Measurements from ENCODE around the gene DPYSL5. TPM values are rescaled to one million over a fixed set of nuclear protein-coding genes. Genes with fewer than 3 reads are reported as not detected.

The DPYSL5 gene
- total and polyA plus RNA-seq, 2 donors from 2014 or later, result not detected

DNA sequence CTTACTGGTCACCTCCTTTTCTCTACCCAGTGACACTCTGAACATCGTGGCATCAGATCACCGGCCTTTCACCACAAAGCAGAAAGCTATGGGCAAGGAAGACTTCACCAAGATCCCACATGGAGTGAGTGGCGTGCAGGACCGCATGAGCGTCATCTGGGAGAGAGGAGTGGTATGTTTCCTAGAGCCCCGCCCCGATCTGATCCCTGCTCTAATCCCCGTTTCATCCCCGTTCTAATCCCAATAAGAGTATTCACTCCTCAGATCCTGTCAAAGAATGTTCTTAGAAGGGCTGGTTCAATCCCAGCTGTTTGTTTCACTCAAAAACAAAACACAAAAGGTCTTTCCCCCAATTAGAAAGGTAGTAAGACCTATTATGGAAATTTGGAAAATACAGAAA lies 92.1 kb downstream of the DPYSL5 start:
- intact Hi-C loops (cut with DNase I), result loop anchor here (10.0 kb wide), 2 partner anchors 95 to 335 kb away; partner anchors contain the start of genes DNAJC5G and DPYSL5
- Histone ChIP-seq H3K4me3 (ENCODE audit: low read length in 3 of 3) (no peak overlapping the region), H3K27ac (ENCODE audit: low read depth in 2 of 2, low read length in 2 of 2) (no peak overlapping the region), H3K9ac (ENCODE audit: low read length in 3 of 3) (no peak overlapping the region), H3K9me3 (ENCODE audit: control insufficient read depth in 2 of 3, insufficient read depth in 1 of 3, low read length in 3 of 3) (no peaks in the 10 kb centered on the region), H3K4me1 (ENCODE audit: control insufficient read depth in 2 of 3, insufficient read depth in 2 of 3, low read depth in 1 of 3, low read length in 3 of 3) (no peaks in the 10 kb centered on the region), H3K36me3 (ENCODE audit: control insufficient read depth in 2 of 3, insufficient read depth in 3 of 3, low read length in 3 of 3) (no peaks in the 10 kb centered on the region), H3K27me3 (ENCODE audit: control insufficient read depth, insufficient read depth, low read length) (no peaks in the 10 kb centered on the region)
- TF ChIP-seq, protein P1, sequence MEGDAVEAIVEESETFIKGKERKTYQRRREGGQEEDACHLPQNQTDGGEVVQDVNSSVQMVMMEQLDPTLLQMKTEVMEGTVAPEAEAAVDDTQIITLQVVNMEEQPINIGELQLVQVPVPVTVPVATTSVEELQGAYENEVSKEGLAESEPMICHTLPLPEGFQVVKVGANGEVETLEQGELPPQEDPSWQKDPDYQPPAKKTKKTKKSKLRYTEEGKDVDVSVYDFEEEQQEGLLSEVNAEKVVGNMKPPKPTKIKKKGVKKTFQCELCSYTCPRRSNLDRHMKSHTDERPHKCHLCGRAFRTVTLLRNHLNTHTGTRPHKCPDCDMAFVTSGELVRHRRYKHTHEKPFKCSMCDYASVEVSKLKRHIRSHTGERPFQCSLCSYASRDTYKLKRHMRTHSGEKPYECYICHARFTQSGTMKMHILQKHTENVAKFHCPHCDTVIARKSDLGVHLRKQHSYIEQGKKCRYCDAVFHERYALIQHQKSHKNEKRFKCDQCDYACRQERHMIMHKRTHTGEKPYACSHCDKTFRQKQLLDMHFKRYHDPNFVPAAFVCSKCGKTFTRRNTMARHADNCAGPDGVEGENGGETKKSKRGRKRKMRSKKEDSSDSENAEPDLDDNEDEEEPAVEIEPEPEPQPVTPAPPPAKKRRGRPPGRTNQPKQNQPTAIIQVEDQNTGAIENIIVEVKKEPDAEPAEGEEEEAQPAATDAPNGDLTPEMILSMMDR (IDR thresholded peaks at IDR 0.05; ENCODE audit: borderline replicate concordance, extremely low read depth, insufficient read depth), result no peak
- DNase-seq (no peak), FAIRE-seq (no peak)

DNA sequence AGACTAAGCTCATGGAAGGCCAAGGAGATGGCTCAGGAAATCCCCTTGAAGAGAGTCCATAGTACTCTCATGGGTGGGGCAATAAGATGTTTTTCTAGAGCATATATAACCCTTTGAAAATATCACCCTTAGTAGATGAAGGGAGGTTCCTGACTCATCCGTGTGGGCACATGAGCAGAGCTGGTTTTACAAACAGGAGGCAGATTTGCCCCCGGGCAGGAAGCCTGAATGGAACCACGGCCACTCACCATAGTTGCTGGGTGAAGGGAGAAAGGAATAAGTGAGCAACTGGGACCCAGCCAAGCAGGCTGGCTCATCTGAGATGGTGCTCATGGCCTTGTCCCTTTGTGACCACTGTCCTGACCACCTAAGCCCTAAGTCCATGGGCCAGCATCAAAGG lies 93.6 kb downstream of the DPYSL5 start:
- Histone ChIP-seq H3K9ac (ENCODE audit: low read length in 3 of 3) (no peak overlapping the region), H3K4me1 (ENCODE audit: control insufficient read depth in 2 of 3, insufficient read depth in 2 of 3, low read depth in 1 of 3, low read length in 3 of 3) (no peaks in the 10 kb centered on the region), H3K9me3 (ENCODE audit: control insufficient read depth in 2 of 3, insufficient read depth in 1 of 3, low read length in 3 of 3) (no peaks in the 10 kb centered on the region), H3K4me3 (ENCODE audit: low read length in 3 of 3) (no peak overlapping the region), H3K27ac (ENCODE audit: low read depth in 2 of 2, low read length in 2 of 2) (no peak overlapping the region), H3K36me3 (ENCODE audit: control insufficient read depth in 2 of 3, insufficient read depth in 3 of 3, low read length in 3 of 3) (no peaks in the 10 kb centered on the region), H3K27me3 (ENCODE audit: control insufficient read depth, insufficient read depth, low read length) (no peaks in the 10 kb centered on the region)
- intact Hi-C loops (cut with DNase I), result loop anchor here (10.0 kb wide), 2 partner anchors 97 to 333 kb away; partner anchors contain the start of genes DNAJC5G and DPYSL5
- DNase-seq (no peak), FAIRE-seq (no peak)
- TF ChIP-seq, protein P1 (IDR thresholded peaks at IDR 0.05; ENCODE audit: borderline replicate concordance, extremely low read depth, insufficient read depth), result no peak

DNA sequence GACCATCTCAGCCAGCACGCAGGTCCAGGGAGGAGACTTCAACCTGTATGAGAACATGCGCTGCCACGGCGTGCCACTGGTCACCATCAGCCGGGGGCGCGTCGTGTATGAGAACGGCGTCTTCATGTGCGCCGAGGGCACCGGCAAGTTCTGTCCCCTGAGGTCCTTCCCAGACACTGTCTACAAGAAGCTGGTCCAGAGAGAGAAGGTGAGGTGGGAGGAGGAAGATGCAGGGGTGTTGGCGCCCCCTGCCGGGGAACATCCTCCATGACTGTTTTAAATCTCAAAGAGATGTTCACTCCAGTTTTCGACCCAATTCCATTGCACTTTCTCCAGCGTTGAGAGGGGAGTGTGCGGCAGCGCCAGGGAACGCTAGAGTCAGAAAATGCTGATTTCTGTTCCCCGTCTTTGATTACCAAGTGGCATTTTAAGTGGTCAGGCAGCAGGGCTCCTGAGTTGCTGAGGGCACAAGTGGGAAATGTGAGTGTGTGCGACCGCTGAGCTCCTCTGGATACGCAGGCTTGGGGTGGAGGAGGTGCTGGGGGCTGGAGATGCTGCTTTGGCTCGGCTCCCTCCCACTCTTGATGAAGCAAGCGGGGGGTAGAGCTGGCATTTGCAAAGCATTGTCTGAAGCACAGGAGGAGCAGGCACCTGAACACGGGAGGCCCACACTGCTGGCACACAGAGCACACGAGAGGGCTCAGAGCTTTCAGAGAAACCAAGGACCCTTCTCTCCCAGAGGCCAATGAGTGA lies 94.8 kb downstream of the DPYSL5 start:
- H3K36me3 ChIP-seq (ENCODE audit: control insufficient read depth in 2 of 3, insufficient read depth in 3 of 3, low read length in 3 of 3), result no peaks in the 10 kb centered on the region
- no peak overlapping the region for H3K9ac ChIP-seq (ENCODE audit: low read length in 3 of 3)
- no peaks in the 10 kb centered on the region for H3K27me3 ChIP-seq (ENCODE audit: control insufficient read depth, insufficient read depth, low read length)
- H3K4me3 ChIP-seq (ENCODE audit: low read length in 3 of 3), result no peak overlapping the region
- TF ChIP-seq, protein P1 (IDR thresholded peaks at IDR 0.05; ENCODE audit: borderline replicate concordance, extremely low read depth, insufficient read depth), result peak; percentile 77
- H3K9me3 ChIP-seq (ENCODE audit: control insufficient read depth in 2 of 3, insufficient read depth in 1 of 3, low read length in 3 of 3), result no peaks in the 10 kb centered on the region
- no peaks in the 10 kb centered on the region for H3K4me1 ChIP-seq (ENCODE audit: control insufficient read depth in 2 of 3, insufficient read depth in 2 of 3, low read depth in 1 of 3, low read length in 3 of 3)
- no peak for FAIRE-seq
- intact Hi-C loops (cut with DNase I), result loop anchor here (10.0 kb wide), 2 partner anchors 98 to 332 kb away; partner anchors contain the start of genes DNAJC5G and DPYSL5
- peak; percentile 63 to 79 (median 77) for DNase-seq
- H3K27ac ChIP-seq (ENCODE audit: low read depth in 2 of 2, low read length in 2 of 2), result no peak overlapping the region

Measured in kidney (tissue), 14 donors.